ENCODE data around the gene GPR55.

The GPR55 gene

GRCh38 chr2:230879271-230879882, 45.7 kb downstream of the GPR55 start:
- no peak for DNase-seq (ENCODE audit: low read depth in 2 of 2)

GRCh38 chr2:230878599-230879188, 46.3 kb downstream of the GPR55 start:
- DNase-seq (ENCODE audit: low read depth in 2 of 2): no peak

DNA sequence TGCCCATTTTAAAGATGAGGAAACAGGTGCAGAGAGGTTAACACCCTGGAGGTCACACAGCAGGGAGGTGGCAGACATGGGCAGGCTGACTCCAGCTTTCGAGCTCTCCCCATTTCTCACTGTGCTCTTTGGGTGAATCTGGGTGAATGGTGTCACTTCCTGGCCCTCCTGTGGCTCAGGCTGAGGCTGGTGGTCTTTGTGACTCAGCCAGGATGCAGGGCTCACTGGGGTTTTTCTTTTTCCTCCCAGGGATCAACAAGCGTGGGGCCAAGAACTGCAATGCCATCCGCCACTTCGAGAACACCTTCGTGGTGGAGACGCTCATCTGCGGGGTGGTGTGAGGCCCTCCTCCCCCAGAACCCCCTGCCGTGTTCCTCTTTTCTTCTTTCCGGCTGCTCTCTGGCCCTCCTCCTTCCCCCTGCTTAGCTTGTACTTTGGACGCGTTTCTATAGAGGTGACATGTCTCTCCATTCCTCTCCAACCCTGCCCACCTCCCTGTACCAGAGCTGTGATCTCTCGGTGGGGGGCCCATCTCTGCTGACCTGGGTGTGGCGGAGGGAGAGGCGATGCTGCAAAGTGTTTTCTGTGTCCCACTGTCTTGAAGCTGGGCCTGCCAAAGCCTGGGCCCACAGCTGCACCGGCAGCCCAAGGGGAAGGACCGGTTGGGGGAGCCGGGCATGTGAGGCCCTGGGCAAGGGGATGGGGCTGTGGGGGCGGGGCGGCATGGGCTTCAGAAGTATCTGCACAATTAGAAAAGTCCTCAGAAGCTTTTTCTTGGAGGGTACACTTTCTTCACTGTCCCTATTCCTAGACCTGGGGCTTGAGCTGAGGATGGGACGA, 47.1 kb downstream of the GPR55 start:
- peak; percentile 39 to 54 for DNase-seq (ENCODE audit: low read depth in 2 of 2)

DNA sequence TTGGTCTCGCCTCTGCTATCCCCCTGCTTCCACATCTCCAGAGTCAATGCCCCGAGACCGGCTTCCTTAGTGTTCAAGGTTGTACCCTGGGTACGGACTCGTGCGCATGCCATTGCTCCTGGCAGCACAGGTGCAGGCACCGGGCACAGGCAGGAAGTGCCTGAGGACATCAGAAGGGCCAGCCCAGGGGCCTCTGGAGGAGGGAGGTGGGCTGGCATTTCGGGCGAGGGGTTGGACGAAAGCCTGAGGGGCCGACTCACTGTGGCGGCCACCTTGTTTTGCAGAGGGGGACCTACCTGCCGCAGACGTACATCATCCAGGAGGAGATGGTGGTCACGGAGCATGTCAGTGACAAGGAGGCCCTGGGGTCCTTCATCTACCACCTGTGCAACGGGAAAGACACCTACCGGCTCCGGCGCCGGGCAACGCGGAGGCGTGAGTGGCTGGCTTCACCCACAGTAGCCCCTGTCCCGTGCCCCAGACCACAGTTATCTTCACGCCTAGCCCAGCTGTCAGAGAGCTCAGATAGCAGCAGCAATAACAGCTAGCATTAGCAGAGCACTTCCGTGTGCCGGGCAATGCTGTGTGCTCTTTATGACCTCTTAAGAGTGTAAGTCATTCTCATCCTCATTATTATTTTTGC, 47.8 kb downstream of the GPR55 start:
- DNase-seq (ENCODE audit: low read depth in 2 of 2): no peak

DNA sequence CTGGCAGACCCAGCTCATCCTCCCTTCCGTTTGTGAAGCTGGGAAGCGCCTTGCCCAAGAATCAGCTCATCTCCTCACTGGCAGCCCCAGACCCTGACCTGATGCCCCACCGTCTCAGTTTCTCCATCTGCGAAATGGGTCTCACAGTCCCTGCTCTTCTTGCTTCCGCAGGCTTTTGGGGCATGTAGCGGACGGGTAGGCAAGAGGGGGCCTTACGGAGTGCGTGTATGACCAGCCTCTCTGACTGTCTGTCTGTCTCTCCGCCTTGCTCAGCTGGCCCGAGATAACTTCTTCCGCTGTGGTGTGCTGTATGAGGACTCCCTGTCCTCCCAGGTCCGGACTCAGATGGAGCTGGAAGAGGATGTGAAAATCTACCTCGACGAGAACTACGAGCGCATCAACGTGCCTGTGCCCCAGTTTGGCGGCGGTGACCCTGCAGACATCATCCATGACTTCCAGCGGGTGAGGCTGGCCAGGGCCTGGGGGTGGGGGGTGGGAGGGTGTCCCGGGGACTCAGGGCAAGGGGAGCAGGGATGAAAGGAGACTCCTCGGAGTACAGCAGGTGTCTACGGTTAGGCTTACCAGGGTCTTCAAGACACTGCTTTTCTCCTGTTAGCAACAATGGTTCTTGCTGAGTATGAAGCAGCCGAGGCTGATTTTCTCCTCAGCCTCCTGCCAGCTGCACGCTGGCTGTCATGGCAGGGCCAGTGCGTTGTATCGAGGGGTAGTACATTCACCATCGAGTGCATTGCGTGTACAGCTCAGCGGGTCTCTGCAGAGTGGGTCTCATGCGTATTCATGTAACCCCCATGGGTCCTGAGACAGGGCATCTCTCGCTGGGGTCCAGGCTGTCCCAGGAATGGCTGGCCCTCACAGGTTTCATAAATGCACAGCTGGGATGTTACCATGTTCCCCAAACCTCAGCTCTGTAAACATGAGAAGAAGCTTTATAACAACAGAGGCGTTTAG, 49.4 kb downstream of the GPR55 start:
- no peak for DNase-seq (ENCODE audit: low read depth in 2 of 2)

- DNase-seq (ENCODE audit: low read depth in 2 of 2): no peak
Measured at GRCh38 chr2:230874876-230875275, 50.2 kb downstream of the GPR55 start.

DNA sequence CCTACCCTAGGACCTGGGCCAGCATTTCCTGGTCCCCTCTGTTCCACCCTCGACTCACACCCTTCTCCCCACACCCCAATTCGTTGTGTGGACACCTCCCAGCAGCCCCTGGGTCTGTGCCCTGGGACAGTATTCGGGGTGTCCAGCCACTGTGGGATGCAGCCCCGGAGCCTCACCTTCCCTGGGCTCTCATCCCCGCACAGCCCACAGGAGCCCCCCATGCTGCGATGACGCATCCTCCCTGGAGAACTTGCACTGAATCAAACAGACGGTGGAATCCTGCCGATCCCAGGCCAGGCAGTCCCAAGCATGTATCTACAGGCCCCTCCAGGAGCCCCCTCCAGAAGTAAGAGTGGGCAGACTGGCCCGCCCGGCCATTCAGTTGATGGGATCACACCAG, 50.6 kb downstream of the GPR55 start:
- no peak for DNase-seq (ENCODE audit: low read depth in 2 of 2)

DNA sequence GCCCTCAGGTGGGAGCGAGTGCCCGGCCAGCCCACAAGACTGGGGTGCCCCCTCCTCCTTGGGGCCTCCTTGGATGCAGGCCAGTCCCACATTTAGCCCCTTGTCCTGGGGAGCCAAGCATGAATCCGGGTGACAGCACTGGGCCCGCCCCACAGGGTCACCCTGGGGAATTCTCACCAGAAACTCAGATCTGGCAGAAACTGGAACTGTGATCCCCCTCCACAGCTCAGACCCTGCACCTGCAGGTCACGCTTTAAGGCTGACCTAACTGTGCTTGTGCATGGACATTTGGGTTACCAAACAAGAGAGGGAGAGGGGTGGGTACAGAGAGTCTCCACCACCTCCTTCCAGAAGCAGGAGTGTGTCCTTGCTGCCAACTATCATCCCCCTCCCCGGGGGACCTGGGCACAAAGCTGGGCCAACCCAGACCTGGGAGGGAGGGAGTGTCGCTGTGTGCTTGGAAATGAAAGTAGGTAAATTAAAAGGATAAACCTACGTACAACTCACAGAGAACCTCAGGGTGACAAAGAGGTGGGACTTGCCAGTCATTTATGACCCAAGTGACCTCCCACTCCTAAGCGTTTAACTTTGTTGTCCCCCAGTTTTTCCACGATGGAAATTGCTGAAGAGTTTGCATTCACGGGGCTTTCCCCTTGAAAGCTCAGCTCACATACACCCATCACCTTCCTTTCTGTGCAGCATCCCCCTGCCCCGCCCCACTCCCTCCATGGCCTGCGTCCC, 51.2 kb downstream of the GPR55 start:
- no peak for DNase-seq (ENCODE audit: low read depth in 2 of 2)

- DNase-seq (ENCODE audit: low read depth in 2 of 2): no peak
Measured at GRCh38 chr2:230872968-230873660, 51.9 kb downstream of the GPR55 start.

- DNase-seq (ENCODE audit: low read depth in 2 of 2): no peak
Measured at GRCh38 chr2:230872151-230872967, 52.7 kb downstream of the GPR55 start.

- DNase-seq (ENCODE audit: low read depth in 2 of 2): no peak
Measured at GRCh38 chr2:230871361-230872150, 53.5 kb downstream of the GPR55 start.

- DNase-seq (ENCODE audit: low read depth in 2 of 2): no peak
Measured at GRCh38 chr2:230870544-230871360, 54.3 kb downstream of the GPR55 start.

DNA sequence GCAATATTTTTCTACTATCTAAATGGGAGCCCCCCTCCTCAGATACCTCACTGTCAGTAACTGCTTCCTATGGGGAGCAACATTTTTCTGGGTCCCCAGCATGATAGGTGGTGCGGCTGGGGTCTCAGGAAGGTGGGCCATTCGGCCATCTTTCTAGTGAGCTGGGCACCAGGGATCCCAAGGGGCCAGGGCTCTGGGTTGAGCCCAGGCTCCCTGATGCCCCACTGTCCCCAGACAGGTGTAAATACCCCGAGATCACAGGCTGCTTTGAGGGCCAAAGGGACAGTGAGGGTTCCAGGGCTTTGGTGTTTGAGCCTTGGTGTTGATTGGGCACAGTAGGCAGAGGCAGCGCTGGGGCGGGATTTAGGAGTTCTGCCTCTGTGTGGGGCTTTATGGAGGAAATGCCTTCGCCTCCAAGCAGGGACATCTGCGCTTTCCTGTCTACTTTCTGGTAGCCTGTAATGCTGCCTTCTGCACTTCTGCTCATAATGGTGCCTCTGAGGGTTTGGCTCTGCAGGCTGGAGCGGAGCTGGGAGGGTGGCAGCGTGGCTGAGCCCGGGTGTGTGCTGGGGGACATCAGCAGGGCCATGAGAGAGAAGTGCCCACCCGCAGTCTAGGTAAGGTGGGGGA, 55.0 kb downstream of the GPR55 start:
- no peak for DNase-seq (ENCODE audit: low read depth in 2 of 2)

- no peak for DNase-seq (ENCODE audit: low read depth in 2 of 2)
Measured at GRCh38 chr2:230868947-230869913, 55.8 kb downstream of the GPR55 start.

DNA sequence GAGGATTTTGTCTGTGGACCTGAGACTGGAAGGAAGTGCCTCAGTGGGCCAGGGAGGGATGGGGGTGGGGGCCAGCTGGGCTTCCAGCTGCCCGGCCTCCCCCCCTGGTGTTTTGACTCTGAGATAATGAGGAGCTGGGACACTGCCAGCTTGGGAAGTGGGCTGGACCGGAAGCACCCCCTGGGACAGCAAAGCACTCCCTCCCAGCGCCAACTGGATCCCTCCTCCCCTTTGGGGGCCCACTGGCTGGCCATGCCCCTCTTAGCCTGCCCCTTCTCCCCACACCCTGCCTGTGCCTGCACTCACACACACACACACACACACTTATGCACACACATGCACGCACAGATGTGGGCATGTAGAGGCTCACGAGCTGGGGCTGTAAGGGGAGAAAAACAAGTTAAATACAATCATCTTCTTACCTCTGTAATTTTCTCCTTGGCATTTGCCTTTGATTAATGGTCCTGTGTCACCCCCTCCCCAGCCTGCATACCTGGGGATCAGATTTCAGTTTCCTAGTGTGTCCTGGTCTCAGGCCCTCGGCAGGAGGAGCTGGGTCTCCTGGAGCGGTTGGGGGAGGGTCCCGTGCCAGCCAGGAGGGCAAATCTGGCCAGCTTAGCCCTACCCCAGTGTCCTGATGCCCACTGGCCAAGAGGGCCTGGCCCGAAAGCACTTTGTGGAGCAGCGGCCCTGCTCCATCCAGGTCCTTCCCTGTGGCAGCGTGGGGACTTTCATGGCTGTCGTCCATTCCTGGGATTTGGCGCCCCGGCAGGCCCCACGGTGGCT, 56.7 kb downstream of the GPR55 start:
- no peak for DNase-seq (ENCODE audit: low read depth in 2 of 2)

Measured in stimulated activated CD8-positive, alpha-beta memory T cell treated with anti-CD3 and anti-CD28 coated beads, Interleukin-7, amount 100 ng/mL, for 1 hour (primary cell).